Brain microvascular endothelial cell (primary cell): Measurements from ENCODE around the gene NFIX.

Source experiments
- DNase-seq: peaks from one replicate; pipeline ENCODE4 v3.0.0-alpha.2; 2020
- H3K27ac ChIP-seq: fragments of 250-450 bp; sonication (Bioruptor Pico); 2 replicates; pipeline ENCODE4 v1.5.1; 2020; ENCODE audit warnings: mild to moderate bottlenecking, moderate library complexity
- H3K27me3 ChIP-seq: fragments of 250-450 bp; sonication (Bioruptor Pico); replicated peaks from 2 replicates; pipeline ENCODE4 v1.5.1; 2020; ENCODE audit warnings: mild to moderate bottlenecking
- H3K36me3 ChIP-seq: fragments of 250-450 bp; sonication (Bioruptor Pico); replicated peaks from 2 replicates; pipeline ENCODE4 v1.5.1; 2020; ENCODE audit warnings: mild to moderate bottlenecking
- H3K4me3 ChIP-seq: 2 replicates; pipeline ENCODE4 v1.5.1; 2011; ENCODE audit warnings: low read depth, mild to moderate bottlenecking, control low read depth, low read length, moderate library complexity
- CTCF ChIP-seq: IDR thresholded peaks from 2 replicates; pipeline ENCODE4 v1.5.1; 2011; ENCODE audit warnings: low read depth, mild to moderate bottlenecking, moderate library complexity, low read length, control low read depth, inconsistent platforms; ENCODE audit errors: missing control alignments
- in situ Hi-C: cut with HindIII; loops from 2 replicates; pipeline ENCODE4 v1.10.0; 2017; ENCODE audit warnings: low sequenced_read_pairs, low pct_ligation_motif_present

The NFIX gene

DNA sequence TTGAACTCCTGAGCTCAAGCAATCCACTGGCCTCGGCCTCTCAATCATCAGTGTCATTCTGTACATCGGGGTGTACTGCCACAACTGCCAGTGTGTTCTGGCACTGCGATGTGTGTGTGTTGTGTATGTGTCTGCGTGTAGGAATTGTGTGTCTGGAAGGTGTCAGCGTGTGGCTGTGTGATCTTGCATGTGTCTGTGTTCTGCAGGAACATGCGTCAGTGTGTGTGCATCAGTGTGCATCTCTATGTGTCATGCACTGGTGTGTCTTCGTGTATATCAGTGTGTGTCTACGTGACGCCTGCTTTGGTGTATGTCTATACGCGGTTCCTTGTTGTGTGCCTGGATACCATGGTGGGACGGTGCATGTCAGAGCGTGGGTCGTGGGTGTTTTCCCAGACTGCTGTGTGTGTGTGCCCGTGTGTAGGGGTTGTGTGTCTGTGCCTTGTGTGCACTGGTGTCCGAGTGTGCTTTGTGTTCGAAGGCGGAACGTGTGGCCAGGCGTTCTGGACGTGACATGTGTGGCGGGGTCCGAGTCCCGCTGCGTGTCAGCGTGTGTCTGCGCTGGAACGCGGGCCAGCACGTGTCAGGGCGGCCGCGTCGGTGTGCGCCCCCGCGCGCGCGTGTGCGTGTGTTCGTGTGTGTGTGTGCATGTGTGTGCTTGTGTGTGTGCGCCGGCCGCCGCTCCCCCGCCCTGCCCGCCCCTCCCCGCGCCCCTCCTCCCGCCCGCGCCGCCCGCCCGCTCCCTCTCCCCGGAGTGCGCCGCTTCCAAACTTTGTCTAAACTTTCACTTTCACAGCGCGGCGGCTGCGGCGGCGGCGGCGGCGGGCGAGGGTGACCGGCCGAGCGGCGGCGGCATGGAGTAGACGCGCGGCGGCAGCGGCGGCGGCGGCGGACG is at the start of gene NFIX:
NFIX (plus strand) TSS at position 775 of the 895 bp plus-strand sequence. CDS start 363 bp downstream, outside the sequence.
- in situ Hi-C loops: no loop called here
- Histone ChIP-seq H3K36me3 (peaks cover 4% of the 10 kb centered on the region), H3K27me3 (no peaks in the 10 kb centered on the region), H3K27ac (no peak within 1 kb of the TSS), H3K4me3 (peak within 1 kb of the TSS; percentile 75)
- DNase-seq: no peak
- no peak for TF ChIP-seq CTCF

DNA sequence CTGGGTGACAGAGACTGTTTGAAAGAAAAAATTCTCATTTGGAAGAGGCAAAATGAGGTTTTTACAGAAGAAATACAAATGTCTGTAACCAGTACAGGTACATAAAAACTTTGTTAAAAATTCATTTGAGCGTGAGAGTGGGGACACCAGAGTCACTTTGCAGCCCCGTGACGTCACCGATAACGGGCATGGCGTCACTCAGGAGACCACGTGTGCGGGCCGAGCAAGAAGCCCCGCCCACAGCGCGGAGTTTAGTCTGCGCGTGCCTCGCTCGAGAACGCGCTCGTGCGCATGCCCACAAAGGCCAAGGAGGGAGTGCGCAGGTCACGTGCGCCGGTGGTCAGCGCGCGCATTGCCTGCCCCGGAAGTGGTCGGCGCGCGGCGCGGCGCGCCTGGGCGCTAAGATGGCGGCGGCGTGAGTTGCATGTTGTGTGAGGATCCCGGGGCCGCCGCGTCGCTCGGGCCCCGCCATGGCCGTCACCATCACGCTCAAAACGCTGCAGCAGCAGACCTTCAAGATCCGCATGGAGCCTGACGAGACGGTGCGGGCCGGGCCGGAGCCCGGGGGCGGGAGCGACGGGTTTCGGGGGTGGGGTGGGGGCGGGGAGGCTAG is 49.7 kb upstream of the NFIX start, which contains the start of gene RAD23A:
RAD23A (plus strand) TSS at position 384 of the 613 bp plus-strand sequence; CDS start at position 471, 87 bp downstream.
- TF ChIP-seq CTCF: no peak
- H3K4me3 ChIP-seq: peak within 1 kb of the TSS; percentile 77
- peaks cover 55% of the 10 kb centered on the region for H3K36me3 ChIP-seq
- H3K27ac ChIP-seq: peak within 1 kb of the TSS; percentile 88
- peak; percentile 96 for DNase-seq
- no peaks in the 10 kb centered on the region for H3K27me3 ChIP-seq
- in situ Hi-C loops: no loop called here

GRCh38 chr19:12946092-12946721 is 49.1 kb upstream of the NFIX start:
- no peak for TF ChIP-seq CTCF
- H3K27ac ChIP-seq: peak overlapping the region; percentile 88
- peak overlapping the region; percentile 77 for H3K4me3 ChIP-seq
- H3K27me3 ChIP-seq: no peaks in the 10 kb centered on the region
- peaks cover 55% of the 10 kb centered on the region for H3K36me3 ChIP-seq
- DNase-seq: peak; percentile 83
- in situ Hi-C loops: no loop called here

DNA sequence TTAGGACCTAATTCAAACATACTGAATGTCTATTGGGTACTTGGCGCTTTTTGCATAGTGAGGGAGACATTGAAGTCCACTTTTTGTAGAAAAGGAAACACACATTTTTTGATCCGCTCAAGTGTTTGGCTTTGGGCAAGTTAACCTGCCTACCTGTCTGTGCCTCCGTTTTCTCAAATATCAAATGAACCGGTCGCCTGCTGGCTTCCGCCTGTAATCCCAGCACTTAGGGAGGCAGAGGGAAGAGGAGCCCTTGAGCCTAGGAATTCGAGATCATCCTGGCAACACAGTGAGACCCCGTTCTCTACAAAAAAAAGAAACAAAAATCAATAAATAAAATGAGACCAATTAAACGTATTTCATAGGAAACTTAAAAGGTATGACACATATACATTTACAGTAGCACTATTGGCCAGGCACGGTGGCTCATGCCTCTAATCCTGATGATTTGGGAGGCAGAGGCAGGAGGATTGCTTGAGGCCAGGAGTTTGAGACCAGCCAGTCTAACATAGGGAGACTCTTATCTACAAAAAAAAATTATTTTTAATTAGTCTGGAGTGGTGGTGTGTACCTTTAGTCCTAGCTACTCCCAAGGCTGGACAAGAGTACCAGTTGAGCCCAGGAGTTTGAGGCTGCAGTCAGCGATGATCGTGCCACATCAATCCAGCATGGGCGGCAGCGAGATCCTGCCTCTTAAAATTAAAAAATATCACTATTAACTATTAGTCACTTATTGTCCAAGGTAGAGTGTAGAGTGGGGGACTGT is 48.4 kb upstream of the NFIX start:
- Histone ChIP-seq H3K36me3 (peaks cover 57% of the 10 kb centered on the region), H3K27ac (peak overlapping the region; percentile 88), H3K27me3 (no peaks in the 10 kb centered on the region), H3K4me3 (peak overlapping the region; percentile 77)
- in situ Hi-C loops: no loop called here
- no peak for TF ChIP-seq CTCF
- DNase-seq: no peak
